ENCODE data around the gene RNF168. TPM values are rescaled to one million over a fixed set of nuclear protein-coding genes. Genes with fewer than 3 reads are reported as not detected.
"Not testable (repeated sequence)": the region's sequence is repeated elsewhere in the genome, so short reads cannot be mapped to it uniquely, and the experiment has no call there.

Gene RNF168, protein sequence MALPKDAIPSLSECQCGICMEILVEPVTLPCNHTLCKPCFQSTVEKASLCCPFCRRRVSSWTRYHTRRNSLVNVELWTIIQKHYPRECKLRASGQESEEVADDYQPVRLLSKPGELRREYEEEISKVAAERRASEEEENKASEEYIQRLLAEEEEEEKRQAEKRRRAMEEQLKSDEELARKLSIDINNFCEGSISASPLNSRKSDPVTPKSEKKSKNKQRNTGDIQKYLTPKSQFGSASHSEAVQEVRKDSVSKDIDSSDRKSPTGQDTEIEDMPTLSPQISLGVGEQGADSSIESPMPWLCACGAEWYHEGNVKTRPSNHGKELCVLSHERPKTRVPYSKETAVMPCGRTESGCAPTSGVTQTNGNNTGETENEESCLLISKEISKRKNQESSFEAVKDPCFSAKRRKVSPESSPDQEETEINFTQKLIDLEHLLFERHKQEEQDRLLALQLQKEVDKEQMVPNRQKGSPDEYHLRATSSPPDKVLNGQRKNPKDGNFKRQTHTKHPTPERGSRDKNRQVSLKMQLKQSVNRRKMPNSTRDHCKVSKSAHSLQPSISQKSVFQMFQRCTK
- total RNA-seq (2022) (25.0 and 27.0 TPM in 2 replicates), Bru-seq, nascent RNA (percentile 79 among the genes with signal in this experiment), BruChase-seq, experiment 1, labeled RNA remaining after a 6-hour chase (percentile 79 among the genes with signal in this experiment), BruChase-seq, experiment 2, labeled RNA remaining after a 2-hour chase (percentile 84 among the genes with signal in this experiment)
- long read RNA-seq, partial matches to known transcripts, result 1 of 8 reads
- long read RNA-seq, other reads (novel, unspliced or antisense), result 7 of 8 reads

DNA sequence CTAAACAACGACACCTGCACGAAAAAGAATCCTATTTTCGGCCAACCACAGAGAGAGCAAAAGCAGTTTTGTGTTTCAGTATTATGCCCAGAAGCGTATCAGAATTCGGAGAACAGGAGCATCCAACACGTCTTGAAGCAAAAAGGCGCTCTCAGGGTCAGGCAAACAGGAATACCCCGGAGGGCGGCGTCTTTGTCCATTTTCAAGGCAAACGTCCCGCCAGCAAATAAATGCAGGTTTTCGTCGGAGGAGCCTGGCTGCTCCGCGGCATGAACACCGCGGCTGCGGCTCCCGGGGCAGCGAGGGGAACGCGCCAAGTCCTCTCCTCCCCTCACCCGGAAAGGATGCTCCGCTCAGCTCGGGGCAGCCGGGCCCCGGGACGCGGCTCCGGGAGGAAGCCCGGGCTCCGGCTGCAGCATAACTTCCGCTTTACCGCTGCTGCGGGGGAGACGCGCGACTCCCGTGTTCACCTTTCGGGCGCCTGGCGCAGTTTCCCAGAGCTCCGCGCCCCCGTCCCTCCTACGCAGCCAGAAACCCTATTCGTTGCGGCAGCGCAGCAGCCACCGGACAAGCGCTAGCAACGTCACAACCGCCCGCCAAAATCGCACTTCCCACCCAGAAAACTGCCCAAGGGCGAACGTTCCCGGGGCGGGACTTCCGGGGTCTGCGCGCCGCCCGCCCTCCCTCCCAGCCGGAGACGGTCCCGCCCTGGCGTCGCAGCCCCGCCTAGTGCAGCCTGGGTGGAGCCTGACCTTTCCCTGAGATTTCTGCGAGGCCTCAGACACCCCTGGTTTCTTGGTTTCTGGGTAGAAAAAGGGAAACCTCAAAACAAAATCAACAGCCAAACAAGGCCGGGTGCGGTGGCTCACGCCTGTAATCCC lies at the start of gene RNF168:
Gene RNF168, minus strand, starts transcription at position 573 of the 881 bp plus-strand sequence. CDS start 595 bp downstream, outside the sequence.
- ChIA-PET POLR2A (interaction anchor here (0.8 to 4.4 kb wide), 16 partner anchors 13 to 439 kb away, joined by 3 to 41 read pairs (median 7); partner anchors contain the start of genes DYNLT2B, FBXO45, NCBP2 and SENP5), CTCF (interaction anchor here (0.6 to 0.9 kb wide), 2 partner anchors 15 to 25 kb away, joined by 3 read pairs; no protein-coding TSS in a partner anchor)
- DNase-seq (ENCODE audit: unreplicated experiment), result peak; percentile 97
- TSS peak; percentile 46 for BruUV-seq (replicated peaks)
- Mint-ChIP-seq H3K36me3 (ENCODE audit: insufficient read depth, unreplicated experiment) (no peaks in the 10 kb centered on the region), H3K4me1 (ENCODE audit: insufficient read depth, unreplicated experiment) (peaks cover 18% of the 10 kb centered on the region), H3K27ac (ENCODE audit: low read depth, unreplicated experiment) (peak within 1 kb of the TSS; percentile 75), H3K27me3 (ENCODE audit: insufficient read depth, unreplicated experiment) (no peaks in the 10 kb centered on the region), H3K4me3 (ENCODE audit: unreplicated experiment) (peak within 1 kb of the TSS; percentile 99), H3K9me3 (ENCODE audit: unreplicated experiment) (no peaks in the 10 kb centered on the region)
- TF ChIP-seq, protein P1, sequence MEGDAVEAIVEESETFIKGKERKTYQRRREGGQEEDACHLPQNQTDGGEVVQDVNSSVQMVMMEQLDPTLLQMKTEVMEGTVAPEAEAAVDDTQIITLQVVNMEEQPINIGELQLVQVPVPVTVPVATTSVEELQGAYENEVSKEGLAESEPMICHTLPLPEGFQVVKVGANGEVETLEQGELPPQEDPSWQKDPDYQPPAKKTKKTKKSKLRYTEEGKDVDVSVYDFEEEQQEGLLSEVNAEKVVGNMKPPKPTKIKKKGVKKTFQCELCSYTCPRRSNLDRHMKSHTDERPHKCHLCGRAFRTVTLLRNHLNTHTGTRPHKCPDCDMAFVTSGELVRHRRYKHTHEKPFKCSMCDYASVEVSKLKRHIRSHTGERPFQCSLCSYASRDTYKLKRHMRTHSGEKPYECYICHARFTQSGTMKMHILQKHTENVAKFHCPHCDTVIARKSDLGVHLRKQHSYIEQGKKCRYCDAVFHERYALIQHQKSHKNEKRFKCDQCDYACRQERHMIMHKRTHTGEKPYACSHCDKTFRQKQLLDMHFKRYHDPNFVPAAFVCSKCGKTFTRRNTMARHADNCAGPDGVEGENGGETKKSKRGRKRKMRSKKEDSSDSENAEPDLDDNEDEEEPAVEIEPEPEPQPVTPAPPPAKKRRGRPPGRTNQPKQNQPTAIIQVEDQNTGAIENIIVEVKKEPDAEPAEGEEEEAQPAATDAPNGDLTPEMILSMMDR (IDR thresholded peaks at IDR 0.05; ENCODE audit: unreplicated experiment), result no peak
- intact Hi-C loops (cut with micrococcal nuclease), result loop anchor here (5.0 kb wide), 3 partner anchors 166 to 251 kb away; partner anchors contain the start of genes DYNLT2B and TM4SF19

DNA sequence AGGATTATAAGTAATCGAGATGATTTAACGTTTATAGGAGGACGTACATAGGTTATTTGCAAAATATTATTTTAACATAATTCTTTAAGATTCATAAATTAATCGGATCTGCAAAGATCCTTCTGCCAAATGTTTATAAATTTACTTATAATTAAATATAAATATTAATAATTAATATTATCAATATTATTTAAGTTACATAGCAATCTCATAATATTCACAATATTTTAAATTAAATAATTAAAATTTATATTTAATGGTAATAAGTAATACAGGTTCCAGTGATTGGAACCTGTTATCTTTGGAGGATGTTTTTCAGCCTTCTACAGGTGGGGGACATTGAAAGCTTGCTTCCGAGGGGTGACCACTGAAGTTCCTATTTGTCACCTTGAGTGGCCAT lies 48.7 kb upstream of the RNF168 start:
- TF ChIP-seq, protein P1 (IDR thresholded peaks at IDR 0.05; ENCODE audit: unreplicated experiment), result no peak
- no peak for DNase-seq (ENCODE audit: unreplicated experiment)
- no TSS peak for BruUV-seq (replicated peaks)
- ChIA-PET POLR2A (no interaction called here), CTCF (interaction anchor here (0.8 kb wide), 1 partner anchor 15 kb away, joined by 3 read pairs; no protein-coding TSS in a partner anchor)
- no peak overlapping the region for H3K4me3 Mint-ChIP-seq (ENCODE audit: unreplicated experiment)
- H3K27ac Mint-ChIP-seq (ENCODE audit: low read depth, unreplicated experiment), result no peak overlapping the region
- H3K4me1 Mint-ChIP-seq (ENCODE audit: insufficient read depth, unreplicated experiment), result no peaks in the 10 kb centered on the region
- intact Hi-C loops (cut with micrococcal nuclease), result no loop called here
- H3K36me3 Mint-ChIP-seq (ENCODE audit: insufficient read depth, unreplicated experiment), result no peaks in the 10 kb centered on the region
- H3K27me3 Mint-ChIP-seq (ENCODE audit: insufficient read depth, unreplicated experiment), result no peaks in the 10 kb centered on the region
- no peaks in the 10 kb centered on the region for H3K9me3 Mint-ChIP-seq (ENCODE audit: unreplicated experiment)

DNA sequence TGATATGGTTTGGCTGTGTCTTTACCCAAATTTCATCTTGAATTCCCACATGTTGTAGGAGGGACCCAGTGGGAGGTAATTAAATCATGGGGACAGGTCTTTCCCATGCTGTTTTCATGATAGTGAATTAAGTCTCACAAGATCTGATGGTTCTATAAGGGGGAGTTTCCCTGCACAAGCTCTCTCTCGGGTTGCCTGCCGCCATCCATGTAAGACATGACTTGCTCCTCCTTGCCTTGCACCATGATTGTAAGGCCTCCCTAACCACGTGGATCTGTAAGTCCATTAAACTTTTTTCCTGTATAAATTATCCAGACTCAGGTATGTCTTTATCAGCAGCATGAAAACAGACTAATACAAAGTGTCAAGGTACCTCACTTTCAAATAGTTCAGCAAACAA lies 46.6 kb upstream of the RNF168 start:
- H3K9me3 Mint-ChIP-seq (ENCODE audit: unreplicated experiment); H3K27me3 Mint-ChIP-seq (ENCODE audit: insufficient read depth, unreplicated experiment); BruUV-seq (replicated peaks); DNase-seq (ENCODE audit: unreplicated experiment); intact Hi-C loops (cut with micrococcal nuclease); H3K4me1 Mint-ChIP-seq (ENCODE audit: insufficient read depth, unreplicated experiment); H3K27ac Mint-ChIP-seq (ENCODE audit: low read depth, unreplicated experiment); H3K4me3 Mint-ChIP-seq (ENCODE audit: unreplicated experiment); H3K36me3 Mint-ChIP-seq (ENCODE audit: insufficient read depth, unreplicated experiment): not testable (repeated sequence)
- CTCF ChIA-PET, result interaction anchor here (0.6 to 1.6 kb wide), 4 partner anchors 12 to 251 kb away, joined by 3 to 5 read pairs (median 4); partner anchors contain the start of gene FBXO45
- POLR2A ChIA-PET, result interaction anchor here (2.0 kb wide), 1 partner anchor 24 kb away, joined by 6 read pairs; no protein-coding TSS in a partner anchor

DNA sequence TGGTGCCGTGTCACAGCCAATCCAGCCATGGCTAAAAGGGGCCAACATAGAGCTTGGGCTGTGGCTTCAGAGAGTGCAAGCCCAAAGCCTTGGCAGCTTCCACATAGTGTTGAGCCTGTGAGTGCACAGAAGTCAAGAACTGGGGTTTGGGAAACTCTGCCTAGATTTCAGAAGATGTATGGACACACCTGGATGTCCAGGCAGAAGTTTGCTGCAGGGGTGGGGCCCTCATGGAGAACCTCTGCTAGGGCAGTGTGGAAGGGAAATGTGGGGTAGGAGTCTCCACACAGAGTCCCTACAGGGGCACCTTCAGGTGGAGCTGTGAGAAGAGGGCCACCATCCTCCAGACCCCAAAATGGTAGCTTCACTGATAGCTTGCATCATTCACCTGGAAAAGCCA lies 45.7 kb upstream of the RNF168 start:
- H3K4me1 Mint-ChIP-seq (ENCODE audit: insufficient read depth, unreplicated experiment); DNase-seq (ENCODE audit: unreplicated experiment); H3K27me3 Mint-ChIP-seq (ENCODE audit: insufficient read depth, unreplicated experiment); H3K9me3 Mint-ChIP-seq (ENCODE audit: unreplicated experiment); H3K36me3 Mint-ChIP-seq (ENCODE audit: insufficient read depth, unreplicated experiment); BruUV-seq (replicated peaks); intact Hi-C loops (cut with micrococcal nuclease); H3K4me3 Mint-ChIP-seq (ENCODE audit: unreplicated experiment); H3K27ac Mint-ChIP-seq (ENCODE audit: low read depth, unreplicated experiment): not testable (repeated sequence)
- ChIA-PET CTCF (interaction anchor here (0.7 to 1.6 kb wide), 2 partner anchors 11 to 20 kb away, joined by 4 to 5 read pairs; partner anchors contain the start of gene FBXO45), POLR2A (interaction anchor here (1.1 to 2.0 kb wide), 2 partner anchors 14 to 24 kb away, joined by 3 to 6 read pairs; no protein-coding TSS in a partner anchor)
